H1 (cell line): ENCODE results near the gene UNC13D. TPM values are rescaled to one million over a fixed set of nuclear protein-coding genes. Genes with fewer than 3 reads are reported as not detected.

Experiments used
- CTCF ChIA-PET: fragments of 300-600 bp; sonication (Branson Sonifier 250); formaldehyde crosslinking; loops from one replicate; lab custom pipeline; 2021; ENCODE audit not compliant: partially characterized antibody; lab: Charles Lee
- POLR2A ChIA-PET: fragments of 300-600 bp; sonication (Branson Sonifier 250); formaldehyde crosslinking; loops from one replicate; lab custom pipeline; 2021; ENCODE audit warnings: inconsistent platforms; ENCODE audit not compliant: partially characterized antibody; lab: Charles Lee
- DNase-seq, 2 experiments: peaks; one replicate each; pipeline versions ENCODE4 v3.0.0 to v3.0.0-alpha.2; 2010 to 2022; ENCODE audit warnings: low spot score in 2 of 2, low read depth in 1 of 2, mixed read lengths in 1 of 2
- FAIRE-seq: peaks from 2 replicates; lab custom pipeline; 2011; peaks lifted over from hg19 to GRCh38; lab: Jason Lieb, UNC
- H2AFZ ChIP-seq: 2 replicates; pipeline ENCODE4 v1.8.1; 2012; ENCODE audit warnings: low read length, inconsistent platforms
- H2AK5ac ChIP-seq: 2 replicates; pipeline ENCODE4 v1.6.1; 2013; ENCODE audit warnings: low read depth, low read length
- H2BK120ac ChIP-seq: replicated peaks from 2 replicates; pipeline ENCODE3; 2013; ENCODE audit warnings: low read depth, low read length, inconsistent platforms
- H2BK12ac ChIP-seq: 2 replicates; pipeline ENCODE4 v1.6.1; 2013; ENCODE audit warnings: low read depth, low read length
- H2BK15ac ChIP-seq: 2 replicates; pipeline ENCODE4 v1.6.1; 2013; ENCODE audit warnings: low read length
- H2BK20ac ChIP-seq: 2 replicates; pipeline ENCODE4 v1.6.1; 2013; ENCODE audit warnings: low read length
- H2BK5ac ChIP-seq: 2 replicates; pipeline ENCODE4 v1.6.1; 2013; ENCODE audit warnings: low read depth, low read length
- H3K14ac ChIP-seq: 2 replicates; pipeline ENCODE4 v1.6.1; 2013; ENCODE audit warnings: inconsistent platforms; ENCODE audit not compliant: insufficient read length
- H3K18ac ChIP-seq: 2 replicates; pipeline ENCODE4 v1.6.1; 2013; ENCODE audit warnings: low read length; ENCODE audit errors: extremely low read depth
- H3K23ac ChIP-seq: 2 replicates; pipeline ENCODE4 v1.6.1; 2013; ENCODE audit warnings: inconsistent platforms; ENCODE audit not compliant: insufficient read length
- H3K23me2 ChIP-seq: 2 replicates; pipeline ENCODE4 v1.6.1; 2013; ENCODE audit warnings: low read depth, low read length
- H3K27ac ChIP-seq: 2 replicates; pipeline ENCODE4 v1.6.1; 2011; ENCODE audit warnings: low read depth, low read length, inconsistent platforms
- H3K27me3 ChIP-seq, 4 experiments: replicated peaks in 1 of 4; 1 replicate in 1 of 4; 2 replicates in 3 of 4; pipeline versions ENCODE4 v1.6.1 to v1.8.1; 2011 to 2013; ENCODE audit warnings: low read length in 3 of 4, mild to moderate bottlenecking in 3 of 4, inconsistent platforms in 2 of 4, mixed read lengths in 2 of 4, moderate library complexity in 1 of 4; ENCODE audit not compliant: control insufficient read depth in 3 of 4, insufficient read depth in 3 of 4; ENCODE audit errors: extremely low read depth in 1 of 4
- H3K36me3 ChIP-seq, 4 experiments: 2 replicates each; pipeline versions ENCODE4 v1.6.1 to v1.8.1; 2011 to 2013; ENCODE audit warnings: mild to moderate bottlenecking in 4 of 4, low read length in 3 of 4, moderate library complexity in 2 of 4, control low read depth in 1 of 4, inconsistent platforms in 1 of 4; ENCODE audit not compliant: insufficient read depth in 4 of 4, control insufficient read depth in 2 of 4
- H3K4ac ChIP-seq: replicated peaks from 2 replicates; pipeline ENCODE3; 2013; ENCODE audit warnings: low read length, low read depth, mixed read lengths, inconsistent platforms; ENCODE audit not compliant: insufficient read length
- H3K4me1 ChIP-seq, 4 experiments: replicated peaks in 1 of 4; 1 replicate in 1 of 4; 2 replicates in 3 of 4; pipeline versions ENCODE4 v1.6.1 to v1.8.1; 2011 to 2013; ENCODE audit warnings: low read length in 3 of 4, inconsistent platforms in 2 of 4, mixed read lengths in 1 of 4; ENCODE audit not compliant: insufficient read depth in 4 of 4, control insufficient read depth in 3 of 4
- H3K4me2 ChIP-seq, 2 experiments: 2 replicates each; pipeline versions ENCODE4 v1.6.1 to v1.8.1; 2011 to 2013; ENCODE audit warnings: low read depth in 2 of 2, low read length in 2 of 2, control low read depth in 1 of 2, inconsistent platforms in 1 of 2, mild to moderate bottlenecking in 1 of 2; ENCODE audit not compliant: insufficient read depth in 1 of 2
- H3K4me3 ChIP-seq, 4 experiments: fragments of 200-600, 300-600 bp in 1 of 4; sonication (generic), shearing (Covaris generic), sonication (Bioruptor Twin) in 1 of 4; 2 replicates each; pipeline versions ENCODE4 v1.5.1 to v1.8.1; 2011 to 2016; ENCODE audit warnings: low read length in 4 of 4, low read depth in 3 of 4, control low read depth in 2 of 4, inconsistent platforms in 2 of 4, mild to moderate bottlenecking in 2 of 4, mixed read lengths in 1 of 4, moderate library complexity in 1 of 4; ENCODE audit not compliant: insufficient read depth in 2 of 4; ENCODE audit errors: extremely low read depth in 1 of 4
- H3K56ac ChIP-seq: replicated peaks from 2 replicates; pipeline ENCODE3; 2013; ENCODE audit warnings: low read depth, mild to moderate bottlenecking, mixed read lengths, low read length, inconsistent platforms; ENCODE audit not compliant: insufficient read length
- H3K79me1 ChIP-seq: 2 replicates; pipeline ENCODE4 v1.6.1; 2013; ENCODE audit warnings: low read depth, low read length, control low read depth
- H3K79me2 ChIP-seq, 2 experiments: 2 replicates each; pipeline versions ENCODE4 v1.6.1 to v1.8.1; 2012 to 2013; ENCODE audit warnings: low read length in 2 of 2, mild to moderate bottlenecking in 2 of 2, inconsistent platforms in 1 of 2; ENCODE audit not compliant: insufficient read depth in 2 of 2, control insufficient read depth in 1 of 2
- H3K9ac ChIP-seq, 4 experiments: replicated peaks in 1 of 4; 1 replicate in 1 of 4; 2 replicates in 3 of 4; pipeline versions ENCODE4 v1.6.1 to v1.8.1; 2011 to 2013; ENCODE audit warnings: low read depth in 3 of 4, low read length in 3 of 4, control low read depth in 2 of 4, mild to moderate bottlenecking in 2 of 4, moderate library complexity in 2 of 4, inconsistent platforms in 1 of 4; ENCODE audit errors: extremely low read depth in 1 of 4
- H3K9me3 ChIP-seq, 2 experiments: 2 replicates each; pipeline versions ENCODE4 v1.6.1 to v1.8.1; 2012 to 2013; ENCODE audit warnings: mild to moderate bottlenecking in 2 of 2, moderate library complexity in 2 of 2, control low read depth in 1 of 2, inconsistent platforms in 1 of 2, low read depth in 1 of 2, low read length in 1 of 2, mixed read lengths in 1 of 2; ENCODE audit not compliant: insufficient read depth in 2 of 2
- H4K20me1 ChIP-seq, 2 experiments: replicated peaks in 1 of 2; 2 replicates each; pipeline versions ENCODE3 to v1.8.1; 2011 to 2013; ENCODE audit warnings: inconsistent platforms in 2 of 2, low read length in 2 of 2, mild to moderate bottlenecking in 1 of 2; ENCODE audit not compliant: insufficient read depth in 2 of 2, control insufficient read depth in 1 of 2
- H4K5ac ChIP-seq: 2 replicates; pipeline ENCODE4 v1.6.1; 2013; ENCODE audit warnings: low read length, low read depth, mixed read lengths, inconsistent platforms; ENCODE audit not compliant: insufficient read length
- H4K8ac ChIP-seq: 2 replicates; pipeline ENCODE4 v1.8.0; 2013; ENCODE audit warnings: mild to moderate bottlenecking, moderate library complexity, low read length, inconsistent platforms; ENCODE audit not compliant: insufficient read depth; ENCODE audit errors: extremely low read depth
- H4K91ac ChIP-seq: replicated peaks from 2 replicates; pipeline ENCODE3; 2013; ENCODE audit warnings: low read length, mixed read lengths, inconsistent platforms; ENCODE audit not compliant: insufficient read length
- CBX8 ChIP-seq: fragments of 300-800, 300-1000 bp; sonication (generic); IDR thresholded peaks from 2 replicates; pipeline ENCODE4 v1.7.1; 2016; ENCODE audit warnings: low read depth, low read length, borderline replicate concordance
- CHD2 ChIP-seq: IDR thresholded peaks from 2 replicates; pipeline ENCODE4 v1.6.1; 2012; ENCODE audit warnings: low read length, improper control_type of control experiment
- CREB1 ChIP-seq: IDR thresholded peaks from 2 replicates; pipeline ENCODE4 v1.6.1; 2012; ENCODE audit warnings: inconsistent platforms
- EP300 ChIP-seq, 2 experiments: IDR thresholded peaks; 1 replicate in 1 of 2; 2 replicates in 1 of 2; pipeline ENCODE4 v1.6.1; 2011 to 2012; ENCODE audit warnings: low read depth in 2 of 2, low read length in 2 of 2, mild to moderate bottlenecking in 2 of 2, borderline replicate concordance in 1 of 2, inconsistent platforms in 1 of 2, moderate library complexity in 1 of 2
- MAFK ChIP-seq: IDR thresholded peaks from 2 replicates; pipeline ENCODE4 v1.6.1; 2012; ENCODE audit warnings: low read depth, mild to moderate bottlenecking, improper control_type of control experiment, low read length
- POLR2AphosphoS5 ChIP-seq: IDR thresholded peaks from 2 replicates; pipeline ENCODE4 v1.6.1; 2011; ENCODE audit warnings: low read depth, low read length
- RNF2 ChIP-seq: fragments of 200-900, 300-1000 bp; sonication (generic); IDR thresholded peaks from 2 replicates; pipeline ENCODE4 v1.7.1; 2016; ENCODE audit warnings: borderline replicate concordance, low read depth, mild to moderate bottlenecking, antibody characterized with exemption, low read length; ENCODE audit not compliant: poor library complexity, severe bottlenecking; ENCODE audit errors: missing control alignments
- SAP30 ChIP-seq: fragments of 300-600 bp; sonication (generic); IDR thresholded peaks from 2 replicates; pipeline ENCODE4 v1.7.1; 2012; ENCODE audit warnings: low read length, moderate library complexity, mild to moderate bottlenecking, inconsistent platforms; ENCODE audit not compliant: insufficient read depth, insufficient replicate concordance
- ZNF274 ChIP-seq: IDR thresholded peaks from 2 replicates; pipeline ENCODE4 v1.7.0; 2012; ENCODE audit warnings: low read length, borderline replicate concordance; ENCODE audit errors: extremely low read depth
- WGBS, 2 experiments: shearing (Covaris generic) in 1 of 2; methylation state at CpG; one replicate each; pipeline versions ENCODE4 v1.1.6 to v1.1.7; 2013 to 2015; ENCODE audit warnings: low lambda C conversion rate in 2 of 2, mixed read lengths in 2 of 2, inconsistent platforms in 1 of 2, low coverage in 1 of 2, missing lambda C conversion rate in 1 of 2; ENCODE audit not compliant: insufficient replicate concordance in 2 of 2, insufficient coverage in 1 of 2, insufficient read length in 1 of 2; ENCODE audit errors: extremely low coverage in 1 of 2, missing lambda C conversion rate in 1 of 2; 5-methylcytosine and 5-hydroxymethylcytosine counted together
- polyA plus RNA-seq, 7 experiments: library from polyadenylated mRNA; depleted of rRNA in 3 of 7; stranded (reverse) in 5 of 7; unstranded in 2 of 7; fragments of >200 nt in 5 of 7; fragments of 200-250 nt in 2 of 7; gene quantifications; 1 replicate in 5 of 7; 2 replicates in 1 of 7; 4 replicates in 1 of 7; pipeline versions ENCODE4 v1.2.1 to v1.2.3, GENCODE V29; 2011 to 2013; ENCODE audit warnings: missing spikeins in 2 of 7, mixed read lengths in 2 of 7
- total RNA-seq: library from RNA; stranded (reverse); fragmentation: NEBNext Ultra II Directional; extraction: Animal tissue kit (Norgen Biotek cat#: 25700); gene quantifications from 2 replicates; pipeline ENCODE4 v1.2.1, GENCODE V29; 2021
- TF ChIP-seq, protein P1 (sequence below): IDR thresholded peaks from 2 replicates; pipeline ENCODE4 v1.6.1; 2012; ENCODE audit warnings: low read length, inconsistent platforms

Gene UNC13D
- total and polyA plus RNA-seq, 2 of the 8 experiments (the other 6 are each of a cell fraction or from before 2014, with no cell fraction given) = 3.6 to 8.4 TPM

DNA sequence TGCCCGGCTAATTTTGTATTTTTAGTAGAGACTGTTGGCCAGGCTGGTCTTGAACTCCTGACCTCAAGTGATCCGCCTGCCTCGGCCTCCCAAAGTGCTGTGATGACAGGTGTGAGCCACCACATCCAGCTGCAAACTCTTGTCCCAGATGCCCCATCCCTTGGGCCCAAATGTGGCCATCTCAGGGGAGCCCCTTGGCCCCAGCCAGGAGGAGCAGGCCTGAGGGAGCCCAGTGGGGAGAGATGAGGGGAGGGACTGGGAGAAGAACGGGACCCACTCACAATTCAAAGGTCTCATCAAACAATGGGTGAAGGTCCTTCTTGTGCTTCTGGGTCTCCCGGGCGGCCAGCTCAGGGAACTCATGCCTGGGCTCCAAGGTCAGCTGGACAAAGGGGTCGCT, 14.5 kb downstream of the UNC13D start:
- peak overlapping the region; percentile 39 for H3K4ac ChIP-seq
- no peaks in the 10 kb centered on the region for H3K9me3 ChIP-seq
- peaks cover 0 to 4% (median 0%) of the 10 kb centered on the region in 4 experiments; a peak in 2 of 8 replicates for H3K36me3 ChIP-seq
- no peak overlapping the region for H4K5ac ChIP-seq
- peak overlapping the region; percentile 21 to 48; a peak in 2 of 4 replicates for H3K4me2 ChIP-seq
- no peak overlapping the region for H2BK120ac ChIP-seq
- no peaks in the 10 kb centered on the region for H3K79me2 ChIP-seq
- H3K56ac ChIP-seq = no peak overlapping the region
- POLR2A ChIA-PET = interaction anchor here (1.1 to 16.0 kb wide), 8 partner anchors 15 to 75 kb away, joined by 3 to 216 read pairs (median 6); partner anchors contain the start of genes MRPL38, UNC13D, UNK and WBP2
- CTCF ChIA-PET = interaction anchor here (0.6 to 21.9 kb wide), 39 partner anchors 13 to 417 kb away, joined by 3 to 563 read pairs (median 6); partner anchors contain the start of genes GALK1, SMIM5, TRIM65 and UNC13D
- no peak overlapping the region for H3K9ac ChIP-seq
- H2AK5ac ChIP-seq = 0 out of 2 replicates have a peak overlapping the region, but pooled peaks have one; percentile 33
- TF ChIP-seq, protein P1, sequence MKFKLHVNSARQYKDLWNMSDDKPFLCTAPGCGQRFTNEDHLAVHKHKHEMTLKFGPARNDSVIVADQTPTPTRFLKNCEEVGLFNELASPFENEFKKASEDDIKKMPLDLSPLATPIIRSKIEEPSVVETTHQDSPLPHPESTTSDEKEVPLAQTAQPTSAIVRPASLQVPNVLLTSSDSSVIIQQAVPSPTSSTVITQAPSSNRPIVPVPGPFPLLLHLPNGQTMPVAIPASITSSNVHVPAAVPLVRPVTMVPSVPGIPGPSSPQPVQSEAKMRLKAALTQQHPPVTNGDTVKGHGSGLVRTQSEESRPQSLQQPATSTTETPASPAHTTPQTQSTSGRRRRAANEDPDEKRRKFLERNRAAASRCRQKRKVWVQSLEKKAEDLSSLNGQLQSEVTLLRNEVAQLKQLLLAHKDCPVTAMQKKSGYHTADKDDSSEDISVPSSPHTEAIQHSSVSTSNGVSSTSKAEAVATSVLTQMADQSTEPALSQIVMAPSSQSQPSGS = no peak
- TF ChIP-seq MAFK = no peak
- no peak for TF ChIP-seq CBX8
- no peak for TF ChIP-seq CREB1
- no peak for TF ChIP-seq POLR2AphosphoS5
- no peak for TF ChIP-seq EP300 (IDR thresholded peaks at IDR 0.05; ENCODE audit: borderline replicate concordance in 1 of 2, low read depth in 2 of 2, low read length in 2 of 2)
- no peak for TF ChIP-seq CHD2
- no peak for TF ChIP-seq SAP30
- TF ChIP-seq RNF2 = no peak
- TF ChIP-seq ZNF274 = no peak
- H2BK15ac ChIP-seq = 0 out of 2 replicates have a peak overlapping the region, but pooled peaks have one; percentile 29
- no peak overlapping the region for H3K4me3 ChIP-seq
- H3K23me2 ChIP-seq = peaks cover 2% of the 10 kb centered on the region; the same call in 1 of the 2 replicates
- H3K79me1 ChIP-seq = 0 out of 2 replicates have a peak, but pooled peaks cover 2% of the 10 kb centered on the region
- H3K4me1 ChIP-seq = peaks cover 0 to 38% (median 27%) of the 10 kb centered on the region in 4 experiments; a peak in 6 of 7 replicates
- no peak overlapping the region for H4K91ac ChIP-seq
- peak overlapping the region; percentile 32; the same call in 1 of the 2 replicates for H3K18ac ChIP-seq
- peak overlapping the region; percentile 92; the same call in 1 of the 2 replicates for H2BK5ac ChIP-seq
- H3K14ac ChIP-seq = no peak overlapping the region
- H2BK12ac ChIP-seq = peak overlapping the region; percentile 5; the same call in 1 of the 2 replicates
- no peak overlapping the region for H2AFZ ChIP-seq
- H3K27ac ChIP-seq = no peak overlapping the region
- peak overlapping the region; percentile 72; the same call in 1 of the 2 replicates for H2BK20ac ChIP-seq
- FAIRE-seq (no peak), DNase-seq (no peak)
- H3K23ac ChIP-seq = no peak overlapping the region
- peak overlapping the region; percentile 66 for H4K8ac ChIP-seq
- no peaks in the 10 kb centered on the region for H3K27me3 ChIP-seq
- H4K20me1 ChIP-seq = no peaks in the 10 kb centered on the region
- WGBS, 2 experiments = 88% methylated on average over 7 of the region's 7 CpGs; no CpG with 5 or more reads in 1 of the 2 experiments
